NB4 (cell line): ENCODE results near the gene STX12.

Source experiments
- DNase-seq: peaks from one replicate; pipeline ENCODE4 v3.0.0; 2010; ENCODE audit warnings: low read depth
- H3K4me3 ChIP-seq: one replicate; pipeline ENCODE4 v1.5.1; 2011; ENCODE audit warnings: mild to moderate bottlenecking, low read depth, low read length, moderate library complexity
- MYC ChIP-seq: IDR thresholded peaks from 2 replicates; pipeline ENCODE4 v1.6.1; 2011; ENCODE audit warnings: low read depth, low read length
- POLR2A ChIP-seq: IDR thresholded peaks from 2 replicates; pipeline ENCODE4 v1.6.1; 2011; ENCODE audit warnings: mild to moderate bottlenecking; ENCODE audit not compliant: insufficient read length; ENCODE audit errors: extremely low read depth
- TF ChIP-seq, protein P1 (sequence below): IDR thresholded peaks from 2 replicates; pipeline ENCODE4 v1.6.1; 2011; ENCODE audit warnings: low read depth, low read length
- TF ChIP-seq, protein P2 (sequence below): IDR thresholded peaks from one replicate; pipeline ENCODE4 v1.5.1; 2012; ENCODE audit warnings: low read depth, low read length

The STX12 gene

DNA sequence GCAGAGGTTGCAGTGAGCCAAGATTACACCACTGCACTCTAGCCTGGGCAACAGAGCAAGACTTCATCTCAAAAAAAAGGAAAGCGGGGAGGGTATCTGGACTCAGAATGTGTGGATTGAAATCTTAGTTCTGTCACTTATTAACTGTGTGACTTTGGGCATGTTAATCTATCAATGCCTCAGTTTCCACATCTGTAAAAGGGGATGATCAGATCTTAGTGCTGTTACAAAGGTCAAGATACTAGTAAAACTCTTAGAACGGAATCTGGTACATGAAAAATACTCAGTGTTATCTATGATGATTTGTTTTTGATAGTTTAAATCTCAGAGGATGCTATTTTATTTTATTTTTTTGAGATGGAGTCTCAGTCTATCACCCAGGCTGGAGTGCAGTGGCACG is 36.8 kb upstream of the STX12 start:
- DNase-seq = no peak
- H3K4me3 ChIP-seq = no peak overlapping the region
- TF ChIP-seq POLR2A (no peak), MYC (no peak)
- TF ChIP-seq, protein P1, sequence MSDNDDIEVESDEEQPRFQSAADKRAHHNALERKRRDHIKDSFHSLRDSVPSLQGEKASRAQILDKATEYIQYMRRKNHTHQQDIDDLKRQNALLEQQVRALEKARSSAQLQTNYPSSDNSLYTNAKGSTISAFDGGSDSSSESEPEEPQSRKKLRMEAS = no peak
- TF ChIP-seq, protein P2, sequence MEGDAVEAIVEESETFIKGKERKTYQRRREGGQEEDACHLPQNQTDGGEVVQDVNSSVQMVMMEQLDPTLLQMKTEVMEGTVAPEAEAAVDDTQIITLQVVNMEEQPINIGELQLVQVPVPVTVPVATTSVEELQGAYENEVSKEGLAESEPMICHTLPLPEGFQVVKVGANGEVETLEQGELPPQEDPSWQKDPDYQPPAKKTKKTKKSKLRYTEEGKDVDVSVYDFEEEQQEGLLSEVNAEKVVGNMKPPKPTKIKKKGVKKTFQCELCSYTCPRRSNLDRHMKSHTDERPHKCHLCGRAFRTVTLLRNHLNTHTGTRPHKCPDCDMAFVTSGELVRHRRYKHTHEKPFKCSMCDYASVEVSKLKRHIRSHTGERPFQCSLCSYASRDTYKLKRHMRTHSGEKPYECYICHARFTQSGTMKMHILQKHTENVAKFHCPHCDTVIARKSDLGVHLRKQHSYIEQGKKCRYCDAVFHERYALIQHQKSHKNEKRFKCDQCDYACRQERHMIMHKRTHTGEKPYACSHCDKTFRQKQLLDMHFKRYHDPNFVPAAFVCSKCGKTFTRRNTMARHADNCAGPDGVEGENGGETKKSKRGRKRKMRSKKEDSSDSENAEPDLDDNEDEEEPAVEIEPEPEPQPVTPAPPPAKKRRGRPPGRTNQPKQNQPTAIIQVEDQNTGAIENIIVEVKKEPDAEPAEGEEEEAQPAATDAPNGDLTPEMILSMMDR = no peak

DNA sequence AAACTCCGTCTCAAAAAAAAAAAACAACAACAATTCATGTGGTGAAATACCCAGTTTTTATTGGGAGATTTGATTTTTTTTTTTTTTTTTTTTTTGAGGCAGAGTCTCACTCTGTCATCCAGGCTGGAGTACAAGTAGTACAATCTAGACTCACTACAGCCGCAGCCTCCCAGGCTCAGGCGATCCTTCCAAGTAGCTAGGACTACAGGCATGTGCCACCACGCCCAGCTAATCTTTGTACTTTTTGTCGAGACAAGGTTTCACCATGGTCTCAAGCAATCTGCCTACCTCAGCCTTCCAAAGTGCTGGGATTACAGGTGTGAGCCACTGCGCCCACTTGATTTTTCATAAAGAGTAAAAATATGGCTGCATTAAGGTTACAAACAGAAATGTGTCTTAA is 31.9 kb upstream of the STX12 start:
- DNase-seq = no peak
- TF ChIP-seq POLR2A = no peak
- no peak for TF ChIP-seq MYC
- TF ChIP-seq, protein P2 = no peak
- TF ChIP-seq, protein P1 = no peak
- no peak overlapping the region for H3K4me3 ChIP-seq

DNA sequence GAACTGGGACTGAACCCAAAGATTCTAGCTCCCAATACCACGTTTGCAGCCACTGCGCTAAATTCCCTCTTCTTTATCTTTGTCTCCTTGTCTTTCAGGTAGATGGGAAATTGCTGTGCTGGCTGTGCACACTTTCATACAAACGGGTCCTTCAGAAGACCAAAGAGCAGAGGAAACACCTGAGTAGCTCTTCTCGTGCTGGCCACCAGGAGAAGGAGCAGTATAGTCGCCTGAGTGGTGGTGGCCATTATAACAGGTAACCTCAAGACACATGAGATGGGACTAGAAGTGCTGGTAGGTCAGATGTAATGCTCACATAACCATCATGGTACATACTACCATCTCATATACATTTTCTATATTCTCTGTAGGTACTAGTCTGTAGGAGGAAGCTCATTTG is 28.5 kb upstream of the STX12 start:
- TF ChIP-seq MYC = no peak
- TF ChIP-seq, protein P2 = no peak
- no peak for TF ChIP-seq POLR2A
- TF ChIP-seq, protein P1 = no peak
- no peak overlapping the region for H3K4me3 ChIP-seq
- no peak for DNase-seq

- H3K4me3 ChIP-seq = no peak overlapping the region
- TF ChIP-seq, protein P2 = no peak
- TF ChIP-seq MYC (no peak), POLR2A (no peak)
- TF ChIP-seq, protein P1 = no peak
- DNase-seq = no peak
These were observed 27.6 kb upstream of the STX12 start for GRCh38 chr1:27745466-27745865.

GRCh38 chr1:27752360-27752759 is 20.7 kb upstream of the STX12 start:
- no peak for DNase-seq
- TF ChIP-seq MYC = no peak
- no peak for TF ChIP-seq POLR2A
- TF ChIP-seq, protein P2 = no peak
- TF ChIP-seq, protein P1 = no peak
- no peak overlapping the region for H3K4me3 ChIP-seq

DNA sequence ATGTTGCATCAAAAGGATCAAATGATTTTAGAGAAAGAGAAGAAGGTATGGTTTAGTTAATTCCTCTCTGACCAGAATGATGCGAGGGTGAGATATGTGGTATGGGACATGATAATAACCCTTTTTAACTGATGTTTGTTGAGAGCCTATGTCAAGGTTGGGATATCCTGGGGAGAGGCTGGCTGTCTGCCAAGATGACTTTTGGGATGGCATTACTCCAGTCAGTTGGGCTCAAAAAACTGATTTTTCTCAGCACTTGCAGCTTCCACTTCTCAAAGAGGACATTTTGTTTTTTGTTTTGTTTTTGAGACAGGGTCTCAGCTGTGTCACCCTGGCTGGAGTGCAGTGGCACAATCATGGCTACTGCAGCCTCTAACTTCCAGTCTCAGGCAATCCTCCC is 17.7 kb upstream of the STX12 start:
- no peak overlapping the region for H3K4me3 ChIP-seq
- no peak for DNase-seq
- TF ChIP-seq POLR2A (no peak), MYC (no peak)
- TF ChIP-seq, protein P2 = no peak
- TF ChIP-seq, protein P1 = no peak
